K562 (cell line): ENCODE results near the gene CARD9.

Source experiments
- ATF1 ChIP-seq, 2 experiments: fragments of 450-650 bp in 1 of 2; IDR thresholded peaks; 2 replicates each; pipeline ENCODE4 v1.6.1; 2016; ENCODE audit warnings: missing compliant biosample characterization in 1 of 2, missing genetic modification characterization in 1 of 2
- CREM ChIP-seq: IDR thresholded peaks from 2 replicates; pipeline ENCODE4 v1.6.1; 2014; ENCODE audit warnings: antibody characterized with exemption, low read depth
- ETV5 ChIP-seq: sonication (generic); formaldehyde crosslinking; IDR thresholded peaks from 2 replicates; pipeline ENCODE4 v1.4.0; 2020; ENCODE audit warnings: low read depth, mild to moderate bottlenecking, missing genetic modification reagents
- GATAD2B ChIP-seq: fragments of 450-650 bp; IDR thresholded peaks from 2 replicates; pipeline ENCODE4 v1.6.1; 2017; ENCODE audit warnings: mild to moderate bottlenecking, borderline replicate concordance
- NCOA2 ChIP-seq, 2 experiments: fragments of 450-650 bp; IDR thresholded peaks; 2 replicates each; pipeline ENCODE4 v1.6.1; 2018; ENCODE audit warnings: mild to moderate bottlenecking in 2 of 2, moderate library complexity in 1 of 2; ENCODE audit not compliant: partially characterized antibody in 2 of 2
- NR2C2 ChIP-seq, 2 experiments: fragments of 200-800 bp in 1 of 2; sonication (Bioruptor generic) in 1 of 2; sonication (generic) in 1 of 2; formaldehyde crosslinking in 1 of 2; IDR thresholded peaks; 2 replicates each; pipeline versions ENCODE4 v1.6.1 to v1.8.0; 2016 to 2022; ENCODE audit warnings: mild to moderate bottlenecking in 1 of 2, missing compliant biosample characterization in 1 of 2, missing genetic modification characterization in 1 of 2, missing genetic modification reagents in 1 of 2
- POLR2AphosphoS5 ChIP-seq: IDR thresholded peaks from 2 replicates; pipeline ENCODE4 v1.6.1; 2011; ENCODE audit warnings: mild to moderate bottlenecking, low read depth, low read length, moderate library complexity; ENCODE audit not compliant: control insufficient read depth, insufficient read depth
- TF ChIP-seq, protein P1 (sequence below), 3 experiments: IDR thresholded peaks in 2 of 3; conservative IDR thresholded peaks in 1 of 3; 2 replicates each; pipeline ENCODE4 v1.5.1; 2011 to 2012; ENCODE audit warnings: low read length in 3 of 3, mild to moderate bottlenecking in 3 of 3, control low read depth in 2 of 3, improper control_type of control experiment in 1 of 3, inconsistent platforms in 1 of 3, low read depth in 1 of 3, mixed read lengths in 1 of 3, moderate library complexity in 1 of 3; ENCODE audit not compliant: insufficient read depth in 2 of 3

DNA sequence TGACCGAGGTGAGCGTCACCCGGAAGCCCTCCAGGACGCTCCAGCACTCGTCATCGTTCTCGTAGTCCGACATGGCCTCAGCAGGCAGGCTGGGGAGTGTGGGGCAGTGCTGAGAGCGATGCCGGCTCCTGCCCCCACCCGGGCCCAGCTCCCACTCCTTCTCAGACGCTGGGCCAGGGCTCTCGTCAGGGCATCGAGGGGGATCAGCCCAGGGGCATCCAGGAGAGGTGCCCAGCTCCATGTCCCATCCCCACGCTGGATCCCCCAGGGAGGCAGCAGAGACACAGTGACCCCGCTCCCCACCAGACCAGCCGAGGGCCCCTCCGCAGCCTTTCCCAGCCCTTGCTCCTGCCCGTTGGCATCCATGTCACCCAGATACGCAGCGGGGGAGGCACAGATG is 1.5 kb downstream of the CARD9 start:
- TF ChIP-seq ETV5 (CRISPR knock-in tag) = no peak
- TF ChIP-seq NCOA2 (IDR thresholded peaks at IDR 0.05; ENCODE audit: partially characterized antibody in 2 of 2) = no peak
- TF ChIP-seq NR2C2 (CRISPR knock-in tag; IDR thresholded peaks at IDR 0.05) = no peak
- TF ChIP-seq NR2C2 (tag; IDR thresholded peaks at IDR 0.05) = no peak
- TF ChIP-seq ATF1 (CRISPR knock-in tag; IDR thresholded peaks at IDR 0.05) = no peak
- no peak for TF ChIP-seq ATF1 (tag; IDR thresholded peaks at IDR 0.05)
- TF ChIP-seq POLR2AphosphoS5 = no peak
- TF ChIP-seq CREM = no peak
- TF ChIP-seq GATAD2B = no peak
- TF ChIP-seq, protein P1, sequence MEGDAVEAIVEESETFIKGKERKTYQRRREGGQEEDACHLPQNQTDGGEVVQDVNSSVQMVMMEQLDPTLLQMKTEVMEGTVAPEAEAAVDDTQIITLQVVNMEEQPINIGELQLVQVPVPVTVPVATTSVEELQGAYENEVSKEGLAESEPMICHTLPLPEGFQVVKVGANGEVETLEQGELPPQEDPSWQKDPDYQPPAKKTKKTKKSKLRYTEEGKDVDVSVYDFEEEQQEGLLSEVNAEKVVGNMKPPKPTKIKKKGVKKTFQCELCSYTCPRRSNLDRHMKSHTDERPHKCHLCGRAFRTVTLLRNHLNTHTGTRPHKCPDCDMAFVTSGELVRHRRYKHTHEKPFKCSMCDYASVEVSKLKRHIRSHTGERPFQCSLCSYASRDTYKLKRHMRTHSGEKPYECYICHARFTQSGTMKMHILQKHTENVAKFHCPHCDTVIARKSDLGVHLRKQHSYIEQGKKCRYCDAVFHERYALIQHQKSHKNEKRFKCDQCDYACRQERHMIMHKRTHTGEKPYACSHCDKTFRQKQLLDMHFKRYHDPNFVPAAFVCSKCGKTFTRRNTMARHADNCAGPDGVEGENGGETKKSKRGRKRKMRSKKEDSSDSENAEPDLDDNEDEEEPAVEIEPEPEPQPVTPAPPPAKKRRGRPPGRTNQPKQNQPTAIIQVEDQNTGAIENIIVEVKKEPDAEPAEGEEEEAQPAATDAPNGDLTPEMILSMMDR (IDR thresholded peaks at IDR 0.05 in 2 of 3, conservative IDR thresholded peaks at IDR 0.05 in 1 of 3; ENCODE audit: insufficient read depth in 2 of 3, low read depth in 1 of 3, low read length in 3 of 3) = no peak
